ENCODE measurements around the gene JPT1. TPM values are rescaled to one million over a fixed set of nuclear protein-coding genes. Genes with fewer than 3 reads are reported as not detected.

JPT1 gene
- total and polyA plus RNA-seq, 8 donors = 8.0 to 405 (median 115) TPM

- no peak for TF ChIP-seq EP300 (IDR thresholded peaks at IDR 0.05)
- TF ChIP-seq, protein P1, sequence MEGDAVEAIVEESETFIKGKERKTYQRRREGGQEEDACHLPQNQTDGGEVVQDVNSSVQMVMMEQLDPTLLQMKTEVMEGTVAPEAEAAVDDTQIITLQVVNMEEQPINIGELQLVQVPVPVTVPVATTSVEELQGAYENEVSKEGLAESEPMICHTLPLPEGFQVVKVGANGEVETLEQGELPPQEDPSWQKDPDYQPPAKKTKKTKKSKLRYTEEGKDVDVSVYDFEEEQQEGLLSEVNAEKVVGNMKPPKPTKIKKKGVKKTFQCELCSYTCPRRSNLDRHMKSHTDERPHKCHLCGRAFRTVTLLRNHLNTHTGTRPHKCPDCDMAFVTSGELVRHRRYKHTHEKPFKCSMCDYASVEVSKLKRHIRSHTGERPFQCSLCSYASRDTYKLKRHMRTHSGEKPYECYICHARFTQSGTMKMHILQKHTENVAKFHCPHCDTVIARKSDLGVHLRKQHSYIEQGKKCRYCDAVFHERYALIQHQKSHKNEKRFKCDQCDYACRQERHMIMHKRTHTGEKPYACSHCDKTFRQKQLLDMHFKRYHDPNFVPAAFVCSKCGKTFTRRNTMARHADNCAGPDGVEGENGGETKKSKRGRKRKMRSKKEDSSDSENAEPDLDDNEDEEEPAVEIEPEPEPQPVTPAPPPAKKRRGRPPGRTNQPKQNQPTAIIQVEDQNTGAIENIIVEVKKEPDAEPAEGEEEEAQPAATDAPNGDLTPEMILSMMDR (IDR thresholded peaks at IDR 0.05) = no peak
- no peak overlapping the region for H3K4me3 ChIP-seq
- H3K4me1 ChIP-seq = no peaks in the 10 kb centered on the region
- H3K27me3 ChIP-seq = no peaks in the 10 kb centered on the region
- H3K36me3 ChIP-seq = no peaks in the 10 kb centered on the region
- 73 to 88% (median 77%) methylated on average over 4 of the region's 4 CpGs for WGBS, 5 donors
- intact Hi-C loops (cut with DNase I; ENCODE audit: low total_unique reads) = no loop called here
- H3K9me3 ChIP-seq = no peaks in the 10 kb centered on the region
- DNase-seq = peak in 1 of 2 donors; percentile 22
- no peak overlapping the region for H3K27ac ChIP-seq
Observed at GRCh38 chr17:75191584-75191983, 37.3 kb upstream of the JPT1 start.

DNA sequence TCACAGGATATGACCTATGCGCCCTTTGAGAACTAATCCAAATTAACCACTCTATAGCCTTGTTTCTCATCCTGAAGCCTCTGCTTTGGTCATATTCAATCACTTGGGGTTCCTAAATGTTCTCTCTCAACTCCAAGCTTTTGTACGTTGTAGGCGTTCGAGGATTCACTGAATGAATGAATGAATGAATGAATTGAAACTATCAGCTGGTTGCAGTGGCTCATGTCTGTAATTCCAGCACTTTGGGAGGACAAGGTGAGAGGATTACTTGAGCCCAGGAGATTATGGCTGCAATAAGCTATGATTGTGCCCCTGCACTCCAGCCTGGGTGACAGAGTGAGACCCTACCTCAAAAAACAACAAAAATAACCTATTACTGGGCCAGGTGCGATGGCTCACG is 34.3 kb upstream of the JPT1 start:
- no peak for TF ChIP-seq POLR2A (IDR thresholded peaks at IDR 0.05)
- no peak for TF ChIP-seq EP300 (IDR thresholded peaks at IDR 0.05)
- TF ChIP-seq, protein P1 (IDR thresholded peaks at IDR 0.05) = no peak
- TF ChIP-seq POLR2AphosphoS5 (IDR thresholded peaks at IDR 0.05) = no peak
- intact Hi-C loops (cut with DNase I; ENCODE audit: low total_unique reads) = no loop called here
- no peak for DNase-seq
- Histone ChIP-seq H3K27me3 (no peaks in the 10 kb centered on the region), H3K27ac (peak overlapping the region in 1 of 5 donors; percentile 78), H3K4me1 (peaks cover under 1 to 4% (median 2%) of the 10 kb centered on the region in 4 donors), H3K9me3 (no peaks in the 10 kb centered on the region), H3K4me3 (no peak overlapping the region), H3K36me3 (no peaks in the 10 kb centered on the region)
- WGBS, 5 donors = 90 to 96% (median 93%) methylated on average over 6 of the region's 6 CpGs

DNA sequence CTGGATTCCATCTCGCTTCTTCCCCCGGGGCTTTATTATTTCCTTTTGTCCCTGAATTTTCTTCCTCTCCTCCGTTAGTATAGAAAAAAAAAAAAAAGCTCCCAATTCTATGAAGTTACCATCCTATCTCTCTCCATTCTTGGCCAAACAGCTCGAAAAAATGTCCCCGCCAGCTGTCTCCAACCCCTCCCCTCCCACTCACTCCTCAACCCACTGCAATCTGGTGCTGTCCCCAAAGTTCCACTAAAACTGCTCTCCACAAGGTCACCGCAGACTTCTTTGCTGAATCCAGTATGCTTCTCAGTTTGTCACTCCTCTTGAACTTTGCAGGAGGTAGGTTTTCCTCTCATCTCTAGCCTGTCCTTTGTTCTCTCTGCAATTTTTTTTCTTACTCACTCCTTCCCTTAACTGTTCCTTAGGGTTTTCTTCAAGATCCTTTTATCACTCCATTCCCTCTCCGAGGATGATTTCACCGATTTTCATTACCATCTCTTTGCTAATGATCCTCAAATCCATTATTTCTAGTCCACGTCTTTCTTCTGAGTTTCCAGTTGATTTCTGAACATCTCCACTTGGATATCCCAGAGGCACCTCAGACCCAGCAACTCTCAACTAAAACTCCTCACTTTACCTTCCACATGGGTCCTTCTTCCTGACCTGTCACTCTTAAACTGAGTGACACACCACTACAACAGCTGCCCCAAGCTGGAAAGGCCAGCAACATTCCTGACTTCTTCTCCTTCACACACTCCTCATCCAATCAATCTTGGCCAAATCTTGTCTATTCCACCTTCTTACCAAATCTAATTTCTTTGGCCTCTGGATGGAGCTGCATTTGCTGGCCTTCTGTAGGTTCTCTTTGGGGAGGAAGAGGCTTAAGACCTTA is 29.9 kb upstream of the JPT1 start:
- peaks cover 8 to 14% (median 9%) of the 10 kb centered on the region in 4 donors for H3K36me3 ChIP-seq
- peaks cover 15 to 33% (median 24%) of the 10 kb centered on the region in 4 donors for H3K4me1 ChIP-seq
- H3K4me3 ChIP-seq = no peak overlapping the region
- intact Hi-C loops (cut with DNase I; ENCODE audit: low total_unique reads) = no loop called here
- no peak for DNase-seq
- no peak for TF ChIP-seq POLR2A (IDR thresholded peaks at IDR 0.05)
- TF ChIP-seq, protein P1 (IDR thresholded peaks at IDR 0.05) = no peak
- no peak for TF ChIP-seq POLR2AphosphoS5 (IDR thresholded peaks at IDR 0.05)
- no peak for TF ChIP-seq EP300 (IDR thresholded peaks at IDR 0.05)
- H3K27ac ChIP-seq = peak overlapping the region in 3 of 5 donors; percentile 98 to 100 (median 100)
- 92 to 97% (median 96%) methylated on average over 9 of the region's 9 CpGs for WGBS, 5 donors
- H3K27me3 ChIP-seq = no peaks in the 10 kb centered on the region
- no peaks in the 10 kb centered on the region for H3K9me3 ChIP-seq

DNA sequence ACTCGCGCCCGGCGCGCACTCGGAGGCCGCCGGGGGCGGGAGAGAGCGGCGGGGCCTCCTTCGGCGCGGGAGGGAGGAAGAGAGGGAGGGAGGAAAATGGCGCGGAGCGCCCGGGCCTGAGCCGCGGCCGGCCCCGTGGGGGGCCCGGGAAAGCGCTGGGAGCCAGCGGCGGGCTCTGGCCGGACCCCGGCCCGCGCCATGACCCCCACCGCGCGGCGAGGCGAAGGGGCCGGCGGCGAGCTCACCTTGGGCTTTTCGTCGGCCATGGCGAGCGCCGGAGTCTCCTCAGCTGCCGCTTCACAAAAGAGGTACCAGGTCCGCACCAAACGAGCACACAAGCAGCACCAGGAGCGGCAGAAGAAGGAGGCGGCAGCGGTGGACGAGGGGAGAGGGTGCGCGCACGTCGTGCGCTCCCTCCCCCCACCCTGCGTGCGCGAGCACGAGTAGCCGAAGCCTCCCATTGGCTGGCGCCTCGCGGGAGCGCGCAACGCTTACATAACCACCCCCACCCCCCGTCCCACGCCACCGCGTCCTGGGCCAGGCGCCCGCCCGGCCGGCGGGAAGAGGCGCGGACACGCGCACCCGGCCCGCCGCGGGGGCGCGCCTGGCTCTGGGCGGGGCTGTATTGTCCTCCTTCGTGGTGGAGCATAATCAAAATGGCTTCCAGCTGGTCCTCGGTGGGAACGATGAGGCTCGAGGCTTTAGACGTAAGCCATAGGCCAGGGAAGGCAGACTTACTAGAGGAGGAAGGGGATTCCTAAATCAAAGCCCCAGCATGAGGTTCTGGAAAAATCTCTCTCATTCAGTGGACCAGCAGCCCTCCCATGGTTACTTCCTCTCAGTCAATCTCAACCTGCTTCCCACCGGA is 28.5 kb upstream of the JPT1 start, which contains the start of gene SUMO2:
Gene SUMO2, minus strand, starts transcription at position 391 of the 868 bp plus-strand sequence. Its CDS starts 125 bp downstream, at position 266.
- DNase-seq = peak; percentile 97 to 98
- H3K4me3 ChIP-seq = peak within 1 kb of the TSS; percentile 89 to 99 (median 97)
- intact Hi-C loops (cut with DNase I; ENCODE audit: low total_unique reads) = no loop called here
- H3K27ac ChIP-seq = peak within 1 kb of the TSS; percentile 98 to 100 (median 100)
- H3K27me3 ChIP-seq = no peaks in the 10 kb centered on the region
- WGBS, 5 donors = 1 to 2% (median 2%) methylated on average over 42 to 92 of the region's 92 CpGs
- H3K4me1 ChIP-seq = peaks cover 18 to 38% (median 29%) of the 10 kb centered on the region in 4 donors
- peaks cover 9 to 28% (median 23%) of the 10 kb centered on the region in 4 donors for H3K36me3 ChIP-seq
- no peaks in the 10 kb centered on the region for H3K9me3 ChIP-seq
- peak in 1 of 4 donors; percentile 56 for TF ChIP-seq POLR2A (IDR thresholded peaks at IDR 0.05)
- TF ChIP-seq POLR2AphosphoS5 (IDR thresholded peaks at IDR 0.05) = peak; percentile 37 to 75 (median 59)
- TF ChIP-seq EP300 (IDR thresholded peaks at IDR 0.05) = no peak
- TF ChIP-seq, protein P1 (IDR thresholded peaks at IDR 0.05) = peak in 2 of 7 experiments; percentile 20 to 32

Data from stomach (tissue), 9 donors.